DMS153 treated with DMSO at 0.1 percent for 48 hours (cell line): Measurements from ENCODE around the gene IGF2BP1.
"Not testable (repeated sequence)": the region's sequence is repeated elsewhere in the genome, so short reads cannot be mapped to it uniquely, and the experiment has no call there.

Source experiments
- DNase-seq: peaks from one replicate; lab custom pipeline; 2025; ENCODE audit not compliant: unreplicated experiment; lab: John Stamatoyannopoulos, UW

Gene IGF2BP1

DNA sequence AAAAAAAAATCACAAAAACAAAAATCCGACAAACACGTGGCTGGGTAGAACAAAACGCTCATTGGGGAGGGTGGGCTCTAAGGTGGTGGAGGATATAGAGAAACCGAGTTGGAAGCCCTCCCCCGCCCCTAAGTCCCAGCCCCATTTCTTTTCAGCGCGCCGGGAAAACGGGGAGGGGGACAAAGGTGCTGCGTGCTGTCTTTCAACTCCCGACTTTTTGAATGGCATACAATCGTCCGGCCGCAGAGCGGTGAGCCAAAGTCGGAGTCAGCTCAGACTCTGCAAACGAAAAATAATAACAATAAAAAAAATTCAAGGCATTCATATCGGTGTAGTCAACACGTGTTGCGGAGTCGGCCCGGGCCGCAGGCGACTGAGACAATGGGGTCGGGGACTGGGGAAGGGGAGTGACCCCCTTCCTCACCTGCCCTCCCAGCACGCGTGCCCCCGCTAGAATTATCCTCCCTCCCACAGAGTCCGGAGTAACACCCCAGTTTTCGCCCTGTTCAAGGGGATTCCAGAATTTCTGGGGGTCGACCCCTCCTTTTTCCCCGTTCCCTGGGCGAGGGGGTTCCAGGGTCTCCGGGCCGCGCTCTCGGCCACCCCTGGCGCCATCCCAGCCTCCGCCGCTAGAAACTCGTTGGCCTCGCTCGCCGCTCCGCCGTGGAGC lies 1.7 kb upstream of the IGF2BP1 start:
- no peak for DNase-seq

DNA sequence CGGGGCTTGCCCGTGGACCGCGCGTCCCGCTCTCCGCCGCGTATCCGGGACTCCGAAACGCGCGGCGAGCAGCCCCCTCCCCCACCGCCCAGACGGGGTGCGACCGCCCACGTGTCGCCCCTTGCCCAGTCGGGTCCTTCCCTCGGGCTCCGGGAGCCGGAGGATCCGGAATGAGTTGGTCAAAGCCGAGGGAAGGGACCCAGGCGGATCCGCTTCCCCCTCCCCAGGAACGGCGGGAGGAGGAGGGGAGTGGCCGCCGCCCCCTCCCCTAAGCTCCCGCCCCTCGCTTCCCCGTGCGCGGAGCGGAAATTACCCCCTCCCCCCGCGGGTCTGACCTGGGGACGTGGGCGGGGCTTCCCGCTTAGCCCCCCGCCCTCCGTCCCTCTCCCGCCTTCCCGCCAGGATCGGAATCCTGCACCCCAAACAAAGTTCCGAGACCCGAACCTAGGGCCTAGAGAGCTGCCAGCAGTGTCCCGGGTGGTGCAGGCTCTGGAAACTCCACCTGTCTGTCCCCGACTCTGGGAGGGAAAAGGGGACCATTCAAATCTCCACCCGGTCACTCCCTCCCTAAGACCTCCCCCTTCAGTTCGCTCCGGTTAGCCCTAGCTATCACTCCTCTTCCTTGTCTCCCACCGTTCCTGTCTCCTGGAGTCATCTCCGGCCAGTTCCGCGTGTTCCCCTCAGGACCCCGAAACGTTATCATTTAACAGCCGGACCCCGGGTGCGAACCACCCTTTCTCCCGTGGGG lies 1.0 kb upstream of the IGF2BP1 start:
- DNase-seq, result no peak

DNA sequence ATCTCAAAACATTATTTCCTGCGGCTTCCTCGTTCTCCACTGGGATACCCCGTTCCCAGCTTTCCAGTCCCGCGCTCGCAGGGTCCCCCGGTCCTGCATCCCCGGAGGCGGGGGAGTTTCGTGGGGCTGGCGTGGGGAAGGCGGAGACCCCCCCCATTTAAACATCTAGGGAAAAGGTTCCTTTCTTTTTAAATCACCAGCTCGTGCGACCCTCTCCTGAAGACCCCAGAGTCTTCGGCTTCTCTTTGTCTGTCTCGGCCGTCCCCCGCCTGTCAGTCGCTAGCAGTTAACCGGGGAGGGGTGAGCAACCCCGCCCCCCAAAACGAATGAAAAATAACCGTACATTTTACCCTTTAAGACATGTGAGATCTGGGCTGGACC lies 473 bp upstream of the IGF2BP1 start:
- DNase-seq, result no peak

DNA sequence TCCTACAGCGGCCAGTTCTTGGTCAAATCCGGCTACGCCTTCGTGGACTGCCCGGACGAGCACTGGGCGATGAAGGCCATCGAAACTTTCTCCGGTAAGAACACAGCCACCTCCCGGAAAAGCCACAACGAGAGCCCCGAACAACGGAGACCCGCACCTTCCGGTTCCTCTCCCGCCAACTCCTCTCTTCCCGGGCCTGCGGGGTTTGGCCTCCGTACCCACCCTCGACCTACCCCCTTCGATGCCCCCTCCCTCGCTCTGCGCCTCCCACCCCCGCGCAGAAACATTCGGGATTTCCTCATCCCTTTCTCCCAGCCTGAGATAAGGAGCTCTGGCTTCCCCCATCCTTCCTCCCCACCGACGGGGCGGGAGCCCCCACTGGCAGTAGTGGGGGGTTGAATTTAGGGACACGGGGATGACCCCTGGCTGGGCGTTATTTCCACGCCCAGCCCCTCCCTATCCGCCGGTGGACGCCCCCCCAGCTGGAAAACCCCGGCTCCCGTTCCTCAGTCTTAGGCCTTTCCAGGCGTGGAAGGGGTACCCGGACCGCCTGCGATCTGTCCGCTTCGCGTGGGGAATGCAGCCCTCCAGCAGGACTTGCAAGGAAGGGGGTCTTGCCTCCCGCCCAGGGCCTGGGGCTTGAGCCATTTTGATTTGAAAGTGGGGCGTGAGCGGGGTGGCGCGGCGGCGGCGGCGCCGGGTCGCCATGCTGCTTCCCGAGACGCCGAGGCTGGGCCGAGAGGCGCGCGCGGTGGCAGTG lies 822 bp downstream of the IGF2BP1 start:
- no peak for DNase-seq

DNA sequence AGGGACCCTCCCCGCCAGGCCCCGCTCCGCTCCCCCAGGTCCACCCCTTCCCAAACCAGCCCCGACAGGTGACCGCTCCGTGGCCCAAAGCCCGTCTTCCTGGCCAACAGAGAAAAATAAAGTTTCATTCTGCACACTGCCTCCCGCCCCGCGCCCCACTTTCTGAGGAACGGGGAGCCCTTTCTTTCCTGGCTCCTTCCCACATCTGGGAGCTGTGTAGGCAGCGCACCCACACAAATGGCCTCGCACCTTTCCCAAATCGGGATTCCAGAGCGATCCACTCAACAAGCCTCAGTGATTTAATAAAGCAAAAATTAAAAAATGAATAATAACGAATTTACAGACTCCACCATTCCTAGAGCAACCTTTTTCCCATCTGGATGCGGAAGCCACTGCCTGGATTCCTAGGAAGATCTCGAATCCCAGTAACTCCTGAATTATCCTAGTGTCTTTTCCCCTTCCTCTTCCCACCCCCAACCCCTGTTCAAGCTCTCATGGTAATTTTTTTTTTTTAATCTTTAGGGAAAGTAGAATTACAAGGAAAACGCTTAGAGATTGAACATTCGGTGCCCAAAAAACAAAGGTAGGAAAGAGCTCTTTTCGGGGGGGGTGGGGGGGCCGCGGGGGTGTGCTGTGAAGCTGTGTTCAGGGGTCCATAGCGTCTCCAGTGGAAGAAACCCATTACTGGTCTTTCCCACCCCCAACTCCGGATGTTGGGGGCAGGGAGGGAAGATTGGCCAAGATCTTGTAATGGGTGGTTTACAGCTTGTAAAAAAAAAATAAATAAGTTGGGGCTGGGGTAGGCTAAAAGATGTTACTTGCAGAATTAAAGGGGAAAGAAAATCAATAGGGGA lies 1.6 kb downstream of the IGF2BP1 start:
- no peak for DNase-seq

DNA sequence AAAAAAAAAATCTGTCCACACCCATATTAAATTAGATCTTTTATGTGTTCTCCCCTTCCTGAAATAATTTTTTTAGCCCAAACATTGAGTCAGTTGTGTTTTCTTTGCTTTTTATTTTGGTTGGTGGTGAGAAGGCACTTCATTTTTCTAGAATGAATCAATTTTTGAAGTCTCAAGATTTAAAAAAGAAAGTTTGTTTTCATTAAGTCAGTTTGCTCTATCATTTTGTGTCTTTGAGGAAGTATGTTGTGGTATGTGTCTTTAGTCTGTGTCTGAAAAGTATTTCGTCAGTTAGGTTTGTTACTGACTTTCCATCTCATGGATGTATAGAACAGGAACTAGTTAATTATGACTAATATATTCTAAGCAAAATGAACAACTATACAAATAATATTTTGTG lies 3.8 kb downstream of the IGF2BP1 start:
- DNase-seq, result no peak

DNA sequence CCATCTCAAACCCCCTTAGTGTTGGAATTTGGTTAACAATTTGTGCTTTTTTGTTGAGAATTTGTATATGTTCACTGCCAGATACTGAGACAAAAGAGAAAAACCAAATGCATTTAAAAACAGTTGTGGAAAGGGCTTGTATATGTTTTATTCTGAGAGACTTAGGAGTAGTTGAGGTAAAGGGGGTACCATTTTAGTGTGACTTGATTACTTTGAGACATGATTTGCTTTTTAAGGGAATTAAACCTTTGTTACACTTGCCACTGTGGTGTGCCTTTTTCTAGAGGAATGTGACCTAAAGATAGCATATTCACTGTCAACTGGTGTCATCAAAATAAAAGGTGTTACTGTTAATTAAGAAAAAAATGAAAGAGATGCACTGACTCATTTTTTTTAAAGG lies 4.5 kb downstream of the IGF2BP1 start:
- no peak for DNase-seq

DNA sequence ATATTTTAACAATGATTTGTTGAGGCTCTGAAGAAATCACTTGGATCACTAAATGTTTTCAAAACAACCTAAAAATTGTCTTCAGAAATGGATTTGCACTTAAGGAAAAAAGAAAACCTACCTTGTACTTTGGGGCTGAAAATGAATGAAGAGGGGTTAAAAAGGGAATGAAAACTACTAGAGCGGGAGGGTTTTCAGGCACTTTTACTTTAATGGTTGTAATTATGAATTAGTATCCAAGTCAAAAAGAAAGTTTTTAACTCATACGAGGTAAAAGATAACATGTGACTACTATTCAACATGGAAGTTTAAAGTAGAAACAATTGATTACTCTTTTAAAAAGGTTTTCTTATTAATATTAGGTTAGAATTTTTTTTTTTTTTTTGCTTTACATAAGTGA lies 5.1 kb downstream of the IGF2BP1 start:
- DNase-seq, result no peak

DNA sequence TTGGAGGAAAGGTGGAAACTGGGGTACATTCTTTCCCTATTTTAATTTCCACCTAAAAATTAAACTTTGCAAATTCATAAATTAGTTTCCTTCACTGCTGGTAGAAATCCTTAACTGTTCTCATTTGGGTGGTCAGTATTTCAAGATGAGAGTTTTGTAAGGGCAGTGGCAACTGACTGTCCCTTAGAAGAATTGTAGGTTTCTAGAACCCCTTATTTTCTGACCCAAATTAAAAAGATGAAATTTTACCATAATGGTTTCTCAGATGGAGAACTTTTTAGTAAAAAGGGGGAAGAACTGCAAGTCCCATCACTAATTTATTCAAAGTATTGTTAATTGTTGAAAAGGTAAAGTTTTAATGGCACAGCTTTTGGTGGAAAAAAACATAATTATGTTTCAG lies 5.6 kb downstream of the IGF2BP1 start:
- no peak for DNase-seq

DNA sequence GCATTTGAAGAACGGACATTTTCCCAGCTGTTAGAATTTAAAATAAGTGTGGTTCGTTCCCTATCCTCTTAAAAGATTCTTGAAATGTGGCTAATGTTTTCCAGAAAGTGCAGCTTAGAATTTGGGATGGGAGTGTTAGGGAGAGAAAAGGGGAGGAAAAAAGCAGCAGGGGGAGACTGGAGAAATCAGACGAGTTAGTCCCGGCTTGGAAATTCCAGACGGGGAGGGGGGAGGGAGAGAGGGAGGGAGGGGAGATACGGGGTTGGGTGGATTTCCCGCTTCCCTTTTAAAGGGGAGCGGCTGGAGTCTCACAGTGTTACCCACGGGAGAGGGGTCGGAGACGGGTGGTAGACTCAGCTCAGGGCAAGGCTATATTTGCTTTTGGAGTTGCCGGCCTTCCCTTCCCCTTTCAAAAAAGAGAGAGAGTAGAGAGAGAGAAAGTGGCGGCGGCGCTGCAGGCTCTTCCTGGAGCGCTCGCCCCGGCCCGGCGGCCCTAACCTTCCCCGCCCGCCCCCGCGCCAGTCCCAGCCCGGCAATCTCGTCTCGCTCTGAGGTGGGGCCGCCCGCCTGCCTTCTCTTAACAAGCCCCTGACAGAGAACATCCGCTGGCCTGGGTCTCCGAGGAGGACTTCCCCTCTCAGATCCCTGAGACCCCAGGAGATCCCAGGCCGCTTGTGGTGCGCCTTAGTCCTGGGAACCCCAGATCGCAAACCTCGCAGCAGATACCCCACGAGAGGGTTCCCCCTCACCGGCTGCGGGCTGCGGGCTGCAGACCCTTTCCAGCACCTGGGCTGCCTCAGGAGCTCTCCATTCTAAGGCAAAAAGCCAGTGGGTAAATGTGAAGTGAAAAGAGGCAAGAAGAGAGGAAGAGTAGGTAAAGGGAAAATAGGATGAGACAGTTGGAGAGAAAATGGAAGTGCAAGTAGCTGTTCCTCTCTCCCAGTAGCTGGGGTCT lies 6.6 kb downstream of the IGF2BP1 start:
- DNase-seq, result no peak

DNA sequence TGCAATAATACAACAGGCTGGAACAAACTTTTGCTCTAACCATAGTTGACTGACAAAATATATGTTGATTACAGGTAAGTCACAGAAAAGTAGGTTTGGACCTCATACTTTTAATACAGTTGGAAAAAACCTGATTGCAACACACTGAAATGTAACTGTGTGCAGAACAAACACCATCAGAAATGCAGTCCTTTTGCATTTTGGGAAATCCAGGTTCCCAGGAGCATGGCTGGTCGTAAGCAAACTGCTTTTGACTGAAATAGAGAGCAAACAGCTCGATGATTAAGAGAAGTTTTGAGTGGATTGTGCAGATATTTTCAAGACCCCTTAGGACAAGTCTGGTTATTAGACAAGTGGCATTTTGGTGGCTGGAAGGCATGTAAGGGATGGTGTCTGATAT lies 8.0 kb downstream of the IGF2BP1 start:
- no peak for DNase-seq

DNA sequence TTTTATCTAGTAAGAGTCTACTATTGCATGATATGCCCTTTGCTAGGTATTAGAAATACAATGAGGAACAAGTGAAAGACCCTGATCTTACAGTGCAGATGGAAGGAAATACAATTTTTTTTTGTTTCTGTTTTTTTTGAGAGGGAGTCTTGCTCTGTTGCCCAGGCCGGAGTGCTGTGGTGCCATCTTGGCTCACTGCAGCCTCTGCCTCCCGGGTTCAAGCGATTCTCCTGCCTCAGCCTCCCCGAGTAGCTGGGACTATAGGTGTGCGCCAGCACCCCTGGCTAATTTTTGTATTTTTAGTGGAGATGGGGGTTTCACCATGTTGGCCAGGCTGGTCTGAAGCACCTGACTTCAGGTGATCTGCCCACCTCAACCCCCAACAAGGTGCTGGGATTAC lies 11.7 kb downstream of the IGF2BP1 start:
- DNase-seq, result not testable (repeated sequence)

DNA sequence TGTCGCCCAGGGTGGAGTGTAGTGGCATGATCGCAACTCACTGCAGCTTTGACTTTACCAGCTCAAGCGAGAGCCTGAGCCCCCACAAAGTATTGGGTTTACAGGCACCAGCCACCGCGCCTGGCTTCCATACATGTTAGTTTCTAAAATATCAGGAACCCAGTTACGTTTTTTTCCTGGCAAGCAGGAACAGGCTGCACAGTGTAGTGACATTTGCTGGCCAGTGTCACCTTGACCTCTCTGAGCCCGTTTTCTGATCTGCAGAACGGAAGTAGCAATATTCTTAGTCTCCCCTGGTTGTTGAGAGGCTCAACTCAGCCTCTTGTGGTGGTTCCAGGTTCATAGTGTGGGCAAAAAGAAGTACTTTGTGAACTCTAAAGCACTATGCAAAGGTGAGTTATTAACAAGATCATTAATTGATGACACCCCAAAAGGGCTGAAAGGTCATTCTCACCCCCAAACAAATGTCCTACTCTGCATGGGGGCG lies 15.6 kb downstream of the IGF2BP1 start:
- no peak for DNase-seq

DNA sequence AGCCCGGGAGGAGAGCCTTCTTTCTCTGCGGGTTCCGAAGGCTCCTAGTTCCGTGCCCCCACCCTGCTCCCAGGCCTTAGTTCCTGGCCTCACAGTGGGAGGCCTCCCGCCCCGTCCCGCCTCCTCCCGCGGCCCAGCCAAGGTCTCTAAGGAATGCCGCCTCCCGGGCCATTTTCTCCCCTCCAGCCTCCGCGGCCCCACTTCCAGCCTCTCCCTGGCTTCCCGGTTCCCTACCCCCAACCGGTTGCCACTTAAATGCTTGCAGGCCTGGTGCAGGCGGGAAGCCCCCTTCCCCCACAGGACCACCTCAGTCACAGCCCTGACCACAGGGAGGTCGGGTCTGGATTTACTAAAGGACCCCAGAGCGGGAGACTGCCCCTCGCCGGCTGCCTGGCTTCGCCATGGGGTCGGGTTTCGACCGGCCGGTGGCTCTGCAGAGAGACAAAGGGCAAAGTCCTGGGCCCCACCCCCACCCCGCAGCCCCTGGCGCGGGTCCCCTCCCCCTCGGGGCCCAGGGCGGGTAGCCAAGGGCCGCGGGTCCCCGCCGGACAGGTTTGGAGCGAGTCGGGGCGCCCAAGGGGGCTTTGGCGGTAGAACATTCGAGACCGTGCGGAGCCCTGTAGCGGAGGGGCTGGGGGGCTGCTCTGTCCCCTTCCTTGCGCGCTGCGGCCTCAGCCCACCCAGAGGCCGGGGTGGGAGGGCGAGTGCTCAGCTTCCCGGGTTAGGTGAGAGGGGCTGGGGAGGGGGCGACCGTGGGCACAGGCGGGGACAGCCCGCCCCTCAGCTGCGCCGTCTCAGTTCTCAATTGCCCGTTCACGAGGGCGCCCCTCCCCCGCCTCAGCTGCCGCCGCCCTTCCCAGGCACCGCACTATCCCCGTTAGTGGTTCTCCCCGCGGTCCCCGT lies 16.4 kb downstream of the IGF2BP1 start:
- peak; percentile 10 for DNase-seq

DNA sequence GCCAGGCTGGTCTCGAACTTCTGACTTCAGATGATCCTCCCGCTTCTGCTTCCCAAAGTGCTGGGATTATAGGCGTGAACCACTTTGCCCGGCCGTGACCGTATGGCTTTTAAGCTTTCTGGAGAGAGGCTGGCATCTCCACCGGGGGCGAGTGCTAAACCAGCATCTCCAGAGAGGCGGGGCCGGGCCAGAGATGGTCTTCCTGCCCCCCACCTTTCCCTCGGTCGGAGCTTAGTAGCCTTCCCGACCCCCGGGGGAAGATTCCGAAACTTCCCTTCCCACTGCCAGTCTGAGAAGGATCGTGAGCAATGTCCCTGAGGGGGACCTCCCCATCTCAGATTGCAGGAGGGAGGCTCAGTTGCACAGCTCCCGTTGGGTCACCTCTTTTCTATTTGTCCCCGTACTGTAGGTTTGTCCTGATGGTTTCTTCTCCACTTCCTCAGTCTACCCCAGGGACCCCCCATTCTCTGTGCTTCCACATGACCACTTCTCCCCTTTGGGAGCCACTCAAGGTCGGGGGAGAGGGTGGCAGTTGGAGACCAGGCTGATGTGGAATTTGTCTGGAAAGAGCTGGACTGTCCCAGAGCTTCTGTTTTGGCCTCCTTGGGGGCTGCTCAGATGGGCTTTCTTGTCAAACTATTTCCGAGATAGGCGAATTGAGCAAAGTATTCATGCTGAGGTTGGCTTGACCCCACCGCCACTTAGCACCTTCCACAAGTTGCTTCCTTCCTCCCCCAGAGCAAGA lies 18.2 kb downstream of the IGF2BP1 start:
- DNase-seq, result no peak

DNA sequence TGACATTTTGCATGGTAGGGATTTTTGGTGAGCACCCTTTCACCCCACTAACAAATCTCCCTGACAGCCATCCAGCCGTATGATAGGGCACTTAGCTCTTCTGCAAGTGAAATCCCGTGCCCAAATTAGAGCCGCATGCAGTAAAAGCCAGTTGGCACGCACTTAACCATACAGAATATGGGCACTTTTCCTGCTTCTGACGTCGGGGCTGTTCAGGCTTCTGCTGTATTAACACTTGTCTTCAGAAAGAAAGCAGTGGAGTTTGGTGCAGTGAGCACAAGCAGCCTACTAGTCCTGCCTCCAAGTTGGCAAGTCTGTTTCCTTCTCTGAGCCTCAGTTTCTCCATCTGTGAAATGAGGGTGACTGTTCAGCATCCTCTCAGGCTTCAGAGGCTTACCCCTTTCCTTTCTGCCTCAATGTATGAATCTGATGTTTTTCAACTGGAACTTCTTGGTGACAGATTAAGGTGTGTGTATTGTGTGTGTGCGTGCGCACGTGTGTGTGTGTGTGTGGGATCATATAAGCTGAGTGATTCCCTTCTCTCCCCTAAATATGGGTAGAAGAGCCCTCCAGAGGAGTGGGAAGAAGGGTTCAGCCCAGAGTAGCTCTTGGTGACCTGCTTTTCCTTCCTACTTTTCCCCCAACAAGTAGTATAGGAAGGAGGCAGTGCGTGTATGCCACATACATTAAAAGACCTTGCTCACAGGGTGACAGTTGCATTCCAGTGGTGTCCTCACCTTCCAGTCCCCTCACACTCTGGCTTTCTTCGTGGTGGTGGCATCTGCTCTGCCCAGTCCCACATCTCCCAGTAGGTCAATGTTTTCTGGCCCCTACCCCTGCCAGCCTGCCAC lies 19.0 kb downstream of the IGF2BP1 start:
- DNase-seq, result no peak

DNA sequence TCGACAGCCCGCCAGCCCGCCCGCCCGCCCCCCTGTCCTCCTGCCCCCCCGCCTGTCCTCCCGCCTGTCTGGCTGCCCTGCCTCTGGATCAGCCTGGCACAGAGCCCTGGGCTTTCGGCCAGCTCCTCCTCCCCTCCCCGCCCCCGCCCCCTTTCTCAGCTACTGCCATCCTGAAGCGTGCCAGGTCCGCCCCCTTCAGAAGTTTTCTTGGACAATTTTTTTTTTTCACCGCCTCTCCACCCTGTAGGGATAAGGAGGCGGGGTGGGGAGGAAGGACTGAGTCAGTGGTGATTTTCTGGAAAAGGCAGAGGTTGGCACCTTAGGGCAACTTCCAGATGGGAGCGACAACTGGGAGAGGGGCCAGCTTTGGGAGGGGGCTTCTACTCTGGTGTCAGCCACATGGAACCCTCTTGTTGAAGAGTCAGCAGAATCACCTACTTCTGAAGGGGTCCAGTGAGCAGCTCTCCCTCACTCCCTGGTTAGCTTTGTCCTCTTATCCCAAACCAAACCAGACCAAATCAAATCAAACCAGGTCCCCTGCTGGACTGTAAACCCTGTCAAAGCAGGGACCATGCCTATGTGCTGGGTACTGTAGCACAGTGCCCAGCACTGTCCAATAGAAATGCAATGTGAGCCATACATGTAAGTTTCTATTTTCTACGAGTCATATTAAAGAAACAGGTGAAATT lies 19.7 kb downstream of the IGF2BP1 start:
- DNase-seq, result no peak
